Left hindlimb (tissue), 1 donor: ENCODE results near the gene SLC17A4.
"Not testable (repeated sequence)": the region's sequence is repeated elsewhere in the genome, so short reads cannot be mapped to it uniquely, and the experiment has no call there.

Source experiments
- DNase-seq: peaks from one replicate; pipeline ENCODE4 v3.0.0-alpha.2; 2018

SLC17A4 gene, protein sequence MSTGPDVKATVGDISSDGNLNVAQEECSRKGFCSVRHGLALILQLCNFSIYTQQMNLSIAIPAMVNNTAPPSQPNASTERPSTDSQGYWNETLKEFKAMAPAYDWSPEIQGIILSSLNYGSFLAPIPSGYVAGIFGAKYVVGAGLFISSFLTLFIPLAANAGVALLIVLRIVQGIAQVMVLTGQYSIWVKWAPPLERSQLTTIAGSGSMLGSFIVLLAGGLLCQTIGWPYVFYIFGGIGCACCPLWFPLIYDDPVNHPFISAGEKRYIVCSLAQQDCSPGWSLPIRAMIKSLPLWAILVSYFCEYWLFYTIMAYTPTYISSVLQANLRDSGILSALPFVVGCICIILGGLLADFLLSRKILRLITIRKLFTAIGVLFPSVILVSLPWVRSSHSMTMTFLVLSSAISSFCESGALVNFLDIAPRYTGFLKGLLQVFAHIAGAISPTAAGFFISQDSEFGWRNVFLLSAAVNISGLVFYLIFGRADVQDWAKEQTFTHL

DNA sequence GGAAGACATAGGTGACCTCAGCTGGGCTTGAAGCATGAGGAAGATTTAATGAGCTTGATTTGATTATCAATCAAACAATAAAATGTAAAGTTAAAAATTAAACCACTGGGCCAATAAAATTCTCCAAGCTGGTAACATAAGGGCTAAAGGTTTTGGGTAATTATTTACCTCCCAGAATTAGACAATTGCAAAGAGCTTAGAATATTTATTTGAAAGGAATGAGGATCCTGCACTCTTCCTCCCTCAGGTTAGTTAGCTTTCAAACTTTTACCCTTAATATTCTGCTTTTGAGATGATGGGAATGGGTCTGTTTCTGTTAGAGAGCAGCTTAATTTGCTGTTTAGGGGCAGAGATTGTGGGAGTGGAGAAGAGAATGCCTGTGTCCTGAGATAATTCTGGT is at the start of gene SLC17A4:
TSS of gene SLC17A4 (plus strand) at position 208 of the 400 bp plus-strand sequence. CDS start 7,221 bp downstream, outside the sequence.
- DNase-seq = no peak

DNA sequence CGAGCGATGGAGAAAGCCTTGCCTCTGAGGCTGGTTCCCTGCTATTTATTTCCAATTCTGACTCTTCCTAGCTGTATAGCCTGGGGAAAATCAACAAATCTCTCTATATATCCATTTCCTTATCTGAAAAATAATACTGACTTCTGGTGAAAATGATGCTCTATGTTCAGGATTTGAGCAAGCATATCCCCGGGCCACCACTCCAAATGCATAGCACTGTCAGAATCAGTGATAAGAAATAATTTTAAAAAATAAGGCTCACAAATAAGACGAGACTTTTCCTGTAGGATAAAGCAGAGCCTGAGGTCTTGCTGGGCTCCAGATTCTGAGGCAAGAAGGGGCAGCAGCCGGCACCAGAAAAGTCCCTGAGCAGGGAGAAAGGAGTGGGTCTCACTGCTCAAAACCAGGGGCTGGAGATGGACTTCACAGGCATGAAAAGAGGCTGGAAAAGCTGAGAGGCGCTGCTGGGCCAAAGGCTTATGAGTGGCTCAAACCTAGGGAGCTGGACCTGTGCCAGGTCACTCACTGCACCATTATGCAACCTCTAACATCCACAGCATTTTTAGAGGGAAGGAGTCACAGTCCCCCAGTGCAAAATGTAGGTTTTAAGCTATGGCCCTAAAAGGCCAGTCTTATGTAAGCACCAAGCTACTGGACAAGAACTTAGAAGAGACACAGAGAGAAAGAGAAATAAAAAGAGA is 48.1 kb upstream of the SLC17A4 start:
- DNase-seq = no peak

DNA sequence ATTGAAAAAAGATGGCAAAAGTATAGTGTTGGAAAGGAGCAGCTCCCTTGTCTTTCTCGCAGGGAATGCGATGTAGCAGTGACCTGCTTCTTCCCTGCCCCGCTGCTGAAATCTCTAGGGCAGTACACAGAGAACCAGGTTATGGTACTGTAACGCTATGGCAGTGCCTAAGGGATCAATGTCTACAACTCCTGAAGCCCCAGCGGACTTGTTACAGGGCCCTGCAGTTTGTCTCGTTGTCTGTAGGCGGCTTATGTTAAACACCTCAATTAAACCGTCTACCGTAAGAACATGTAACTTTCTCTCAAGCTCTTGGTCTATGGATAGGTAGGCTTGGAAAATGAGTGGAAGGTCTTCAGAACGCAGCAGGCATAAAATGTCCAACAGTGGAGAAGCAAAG is 44.8 kb upstream of the SLC17A4 start:
- DNase-seq = no peak

DNA sequence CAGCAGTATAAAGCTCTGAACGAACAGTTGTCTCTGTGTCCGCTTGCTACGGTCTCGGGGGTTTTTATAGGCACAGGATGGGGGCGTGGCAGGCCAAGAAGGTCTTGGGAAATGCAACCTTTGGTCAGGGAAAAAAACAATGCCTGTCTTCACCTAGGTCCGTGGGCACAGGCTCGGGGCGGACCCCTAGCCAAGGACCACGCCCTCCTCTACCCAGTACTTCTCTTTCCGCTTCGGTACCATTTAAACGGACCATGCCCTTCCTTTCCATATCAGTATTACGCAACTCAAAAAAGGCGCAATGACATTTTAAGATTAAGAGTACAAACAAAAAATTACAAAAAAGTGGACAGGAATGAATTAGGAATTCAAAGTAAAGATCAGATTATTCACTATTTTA is 44.3 kb upstream of the SLC17A4 start:
- no peak for DNase-seq

DNA sequence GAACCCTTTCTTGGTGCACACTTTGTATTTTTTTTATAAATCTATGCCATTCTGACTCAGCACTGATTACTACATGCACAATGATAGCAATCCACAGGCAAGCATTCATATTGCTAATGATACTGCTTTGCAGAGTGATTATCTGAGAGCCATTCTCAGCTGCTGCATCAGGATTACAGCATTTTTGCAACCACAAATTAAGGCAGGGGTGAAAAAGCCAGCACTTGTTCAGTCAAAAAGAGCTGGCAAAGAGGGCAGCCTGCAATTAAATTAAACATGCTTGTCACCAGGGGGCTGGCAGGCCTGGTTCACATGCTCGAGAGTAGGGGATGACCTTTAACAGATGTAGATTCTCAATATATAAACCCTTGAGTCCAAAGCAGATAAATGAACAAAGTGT is 40.7 kb upstream of the SLC17A4 start:
- no peak for DNase-seq

DNA sequence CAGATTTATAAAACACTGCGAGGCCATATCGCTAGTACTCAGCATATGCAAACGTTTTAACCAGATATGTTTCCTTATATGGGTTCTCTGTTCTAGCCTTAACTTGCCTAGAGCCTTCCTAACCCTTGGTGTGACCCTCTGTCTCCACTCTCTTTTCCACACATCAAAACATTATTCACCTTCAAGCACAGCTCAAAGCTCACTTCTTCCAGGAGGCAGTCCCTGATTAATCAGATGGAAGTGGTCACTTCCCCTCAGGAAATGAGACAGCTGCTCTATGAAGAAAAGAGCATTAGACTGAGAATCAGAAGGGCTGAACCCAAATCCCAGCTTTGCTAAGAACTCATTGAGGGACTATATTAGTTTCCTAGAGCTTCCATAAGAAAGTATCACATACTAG is 39.8 kb upstream of the SLC17A4 start:
- no peak for DNase-seq

DNA sequence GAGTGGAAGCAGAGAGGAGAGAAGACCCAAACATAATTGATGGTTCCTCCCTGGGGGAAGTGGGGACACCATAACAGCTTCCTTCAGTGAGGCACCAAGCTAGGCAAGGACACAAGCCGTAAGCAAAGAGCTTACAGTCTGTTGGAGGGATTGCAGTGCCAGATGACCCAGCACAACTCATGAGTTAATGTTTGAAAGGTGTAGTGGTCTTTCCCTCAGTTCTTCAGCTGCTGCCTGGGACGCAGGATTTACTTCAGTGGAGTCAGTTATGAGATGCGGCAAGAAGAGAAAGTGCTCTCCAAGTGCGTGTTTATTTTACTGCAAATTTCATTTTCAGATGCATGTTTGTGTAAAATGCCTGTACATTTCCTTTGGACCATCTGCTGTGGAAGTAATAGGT is 38.7 kb upstream of the SLC17A4 start:
- no peak for DNase-seq

DNA sequence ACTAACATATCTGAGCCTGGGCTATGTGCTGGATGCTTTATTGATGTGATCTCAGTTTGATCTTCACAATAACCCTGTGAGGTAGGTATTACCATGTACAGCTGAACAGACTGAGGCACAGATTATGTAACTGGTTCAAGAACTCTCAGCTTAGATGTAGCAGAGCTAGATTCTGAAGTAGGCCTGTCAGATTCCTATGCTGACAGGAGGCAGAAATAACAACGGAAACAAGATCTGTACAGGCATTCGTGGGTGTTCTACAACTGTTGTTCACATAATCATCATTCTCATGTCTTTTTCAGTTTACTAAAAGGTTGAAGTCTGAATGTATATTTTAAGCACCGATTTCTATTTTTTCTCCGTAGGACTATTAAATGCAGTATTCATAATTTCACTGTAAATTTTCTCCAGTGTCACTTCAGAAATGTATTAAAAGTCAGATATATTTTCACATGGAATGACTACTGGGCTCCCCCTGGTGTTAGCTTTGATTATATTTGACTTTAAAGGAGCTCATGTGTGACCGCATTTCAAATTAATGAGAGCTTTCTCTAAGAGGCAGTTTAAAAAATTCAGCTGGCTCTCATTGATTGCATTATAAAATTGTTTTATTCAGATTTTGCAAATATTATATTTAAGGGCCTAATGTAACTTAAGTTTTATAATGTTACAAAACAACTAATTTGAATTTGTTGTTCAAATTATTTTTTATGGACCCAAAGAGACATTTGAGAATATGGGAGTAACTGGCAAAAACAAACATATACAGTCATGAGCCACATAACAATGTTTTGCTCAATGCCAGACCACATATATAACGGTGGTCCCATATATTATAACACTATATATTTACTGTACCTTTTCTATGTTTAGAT is 36.4 kb upstream of the SLC17A4 start:
- DNase-seq = no peak

DNA sequence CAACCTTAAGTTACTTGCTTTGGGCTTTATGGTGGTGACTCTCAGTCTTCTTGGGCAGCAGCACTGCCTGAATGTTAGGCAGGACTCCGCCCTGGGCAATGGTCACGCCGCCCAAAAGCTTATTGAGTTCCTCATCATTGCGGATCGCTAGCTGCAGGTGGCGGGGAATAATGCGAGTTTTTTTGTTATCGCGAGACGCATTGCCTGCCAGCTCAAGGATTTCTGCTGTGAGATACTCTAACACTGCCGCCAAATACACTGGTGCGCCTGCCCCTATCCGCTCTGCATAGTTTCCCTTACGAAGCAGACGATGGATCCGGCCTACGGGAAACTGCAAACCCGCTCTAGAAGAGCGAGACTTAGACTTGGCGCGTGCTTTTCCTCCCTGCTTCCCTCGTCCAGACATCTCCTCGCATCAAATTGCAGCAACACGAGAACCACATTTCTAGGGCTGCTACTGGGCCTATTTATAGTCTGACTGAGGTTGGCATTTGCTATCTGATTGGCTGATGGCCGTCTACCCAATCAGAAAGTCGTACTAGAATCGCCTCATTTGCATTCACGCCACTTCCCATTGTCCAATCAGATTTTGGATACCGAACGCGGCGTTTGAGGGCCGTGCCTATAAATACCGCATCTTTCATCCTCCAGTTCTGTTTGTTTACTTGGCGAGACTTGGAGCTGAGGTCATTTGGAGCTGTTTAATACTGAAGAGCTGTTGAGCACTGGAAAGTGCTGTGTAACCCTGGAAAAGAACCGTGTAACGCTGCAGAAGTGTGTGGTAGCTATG is 28.2 kb upstream of the SLC17A4 start:
- DNase-seq = no peak

DNA sequence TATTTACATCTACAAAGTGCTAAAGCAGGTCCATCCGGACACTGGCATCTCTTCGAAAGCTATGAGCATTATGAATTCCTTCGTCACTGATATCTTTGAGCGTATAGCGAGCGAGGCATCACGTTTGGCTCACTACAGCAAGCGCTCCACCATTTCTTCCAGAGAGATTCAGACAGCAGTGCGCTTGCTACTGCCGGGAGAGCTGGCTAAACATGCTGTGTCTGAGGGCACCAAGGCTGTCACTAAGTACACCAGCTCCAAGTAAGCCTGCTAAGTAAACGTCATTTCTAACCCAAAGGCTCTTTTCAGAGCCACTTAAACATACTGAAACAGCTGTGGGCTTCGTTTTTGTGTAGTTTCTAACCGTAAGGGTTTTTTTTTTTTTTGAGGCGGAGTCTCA is 27.5 kb upstream of the SLC17A4 start:
- no peak for DNase-seq

DNA sequence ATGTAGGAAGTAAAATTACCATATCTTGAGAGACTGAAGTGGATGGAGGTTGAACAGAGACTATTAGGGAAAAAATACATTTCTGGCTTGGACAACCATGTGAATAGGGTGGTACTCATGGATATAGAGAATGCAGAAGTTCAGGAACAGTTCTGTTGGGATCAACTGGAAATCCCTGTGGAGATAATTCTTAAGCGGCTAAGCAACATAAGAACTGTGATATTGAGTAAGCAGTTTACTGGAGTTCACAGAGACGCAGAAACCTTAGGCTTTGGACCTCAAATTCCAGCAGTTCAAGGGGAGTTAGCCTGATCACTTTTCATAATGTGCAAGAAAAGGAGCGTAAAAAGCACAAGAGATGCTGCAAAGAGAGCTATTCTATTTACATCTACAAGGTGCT is 23.6 kb upstream of the SLC17A4 start:
- DNase-seq = no peak

DNA sequence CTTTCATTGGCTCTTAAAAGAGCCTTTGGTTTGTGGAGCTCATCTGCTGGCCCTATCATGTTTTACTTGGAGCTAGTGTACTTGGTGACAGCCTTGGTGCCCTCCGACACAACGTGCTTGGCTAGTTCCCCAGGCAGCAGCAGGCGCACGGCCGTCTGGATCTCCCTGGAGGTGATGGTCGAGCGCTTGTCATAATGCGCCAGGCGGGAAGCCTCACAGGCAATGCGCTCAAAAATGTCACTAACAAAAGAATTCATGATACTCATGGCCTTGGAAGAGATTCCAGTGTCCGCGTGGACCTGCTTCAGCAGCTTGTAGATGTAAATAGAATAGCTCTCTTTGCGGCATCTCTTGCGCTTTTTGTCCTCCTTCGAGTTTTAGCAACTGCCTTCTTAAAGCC is 22.8 kb upstream of the SLC17A4 start:
- no peak for DNase-seq

DNA sequence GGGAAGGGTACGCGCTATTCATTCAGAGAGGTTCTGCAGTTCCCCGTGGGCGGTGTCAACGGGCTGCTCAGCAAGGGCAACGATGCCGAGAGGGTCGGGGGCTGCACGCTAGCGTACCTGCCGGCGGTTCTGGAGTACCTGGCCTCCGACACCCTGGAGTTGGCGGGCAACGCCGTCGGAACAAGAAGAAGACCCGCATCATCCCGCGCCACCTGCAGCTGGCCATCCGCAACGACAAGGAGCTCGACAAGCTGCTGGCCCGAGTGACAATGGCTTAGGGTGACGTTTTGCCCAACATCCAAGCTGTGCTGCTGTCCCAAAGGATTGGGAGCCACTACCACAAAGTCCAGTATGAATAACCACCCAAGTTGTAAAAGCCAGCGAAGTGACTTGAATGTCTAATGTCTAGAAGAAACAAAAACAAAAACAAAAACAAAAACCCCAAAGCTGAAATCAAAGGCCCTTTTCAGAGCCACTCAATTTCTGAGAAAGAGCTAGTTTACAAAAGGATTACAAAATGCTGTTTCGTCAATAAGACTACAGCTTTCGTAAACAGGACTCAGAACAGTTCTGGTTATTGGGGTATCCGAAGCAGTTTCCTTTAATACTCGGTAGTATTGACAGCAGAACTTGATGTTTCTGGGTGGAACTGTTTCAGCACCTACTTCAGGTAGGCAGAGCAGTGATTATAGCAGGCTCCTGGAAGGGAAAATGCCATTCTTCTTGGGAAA is 21.9 kb upstream of the SLC17A4 start:
- DNase-seq = no peak

DNA sequence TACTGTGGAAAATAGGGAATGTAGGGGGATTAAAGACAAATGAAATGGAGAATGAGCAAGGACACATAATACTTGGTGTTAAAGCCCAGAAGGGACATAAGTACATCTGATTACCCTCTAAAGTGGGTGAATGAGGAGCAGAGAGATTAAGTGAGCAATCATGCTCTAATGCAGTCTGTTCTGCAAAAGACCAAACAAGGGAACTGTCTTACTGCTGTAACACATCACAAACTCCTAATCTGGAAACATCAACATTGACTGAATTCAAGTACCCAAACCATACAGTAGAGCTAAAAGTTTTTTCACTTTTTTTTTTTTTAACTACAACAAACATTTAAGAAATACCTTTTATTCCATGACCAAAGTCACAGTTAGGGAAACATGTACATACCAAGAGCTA is 19.3 kb upstream of the SLC17A4 start:
- no peak for DNase-seq

DNA sequence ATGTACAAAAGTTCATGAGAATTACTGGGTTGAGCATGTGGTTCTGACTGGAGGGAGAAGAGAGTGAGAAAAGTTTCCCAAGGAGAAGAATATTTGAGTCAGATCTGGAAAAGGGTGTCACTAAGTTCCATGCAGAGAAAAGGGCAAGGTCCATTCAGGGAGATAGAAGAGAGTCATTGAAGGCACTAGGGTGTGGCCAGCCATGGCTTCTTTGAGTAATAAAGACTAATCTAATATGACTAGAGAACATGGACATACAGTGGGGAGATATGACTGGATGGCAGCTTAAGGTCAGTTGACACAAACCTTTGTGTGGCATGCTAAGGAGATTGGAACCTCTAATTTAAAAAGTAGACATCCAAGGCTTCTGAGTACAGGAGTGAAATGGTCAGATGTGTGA is 10.7 kb upstream of the SLC17A4 start:
- no peak for DNase-seq

DNA sequence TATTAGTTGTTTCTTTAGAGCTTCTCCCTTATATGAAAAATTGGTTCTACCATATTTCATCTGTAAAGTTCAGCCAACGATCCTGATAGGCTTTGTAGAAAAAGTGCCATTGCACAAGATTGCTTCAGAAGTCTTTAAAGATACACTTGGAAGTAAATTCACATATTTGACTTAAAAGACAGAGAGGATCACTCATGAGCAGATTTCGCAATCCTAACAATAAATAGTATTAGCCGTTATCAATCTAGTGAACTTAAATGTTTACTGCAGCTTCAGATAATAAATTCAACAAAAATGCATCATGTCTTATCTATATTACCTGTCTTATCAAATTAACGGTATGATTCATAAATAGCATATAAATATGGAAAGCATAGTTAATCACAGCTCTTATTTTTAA is 8.7 kb upstream of the SLC17A4 start:
- no peak for DNase-seq

DNA sequence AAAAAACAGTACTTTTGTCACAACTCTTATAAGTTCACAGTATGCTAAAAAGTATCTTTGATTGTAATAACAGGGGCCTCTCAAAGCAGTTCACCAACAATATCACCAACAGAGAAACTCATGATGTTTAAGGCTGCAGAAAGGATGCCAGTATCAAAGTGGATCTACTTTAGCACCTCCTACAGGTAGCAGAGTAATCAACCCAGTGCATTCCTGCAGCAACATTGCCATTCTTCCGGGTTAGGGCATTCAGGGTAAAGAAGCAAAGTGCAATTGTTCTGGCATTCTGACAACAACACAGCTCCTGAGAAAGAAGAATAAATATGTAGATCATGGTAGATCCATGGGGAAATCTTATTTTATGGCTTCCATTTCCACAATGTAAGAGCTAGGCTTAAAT is 7.6 kb upstream of the SLC17A4 start:
- DNase-seq = no peak

DNA sequence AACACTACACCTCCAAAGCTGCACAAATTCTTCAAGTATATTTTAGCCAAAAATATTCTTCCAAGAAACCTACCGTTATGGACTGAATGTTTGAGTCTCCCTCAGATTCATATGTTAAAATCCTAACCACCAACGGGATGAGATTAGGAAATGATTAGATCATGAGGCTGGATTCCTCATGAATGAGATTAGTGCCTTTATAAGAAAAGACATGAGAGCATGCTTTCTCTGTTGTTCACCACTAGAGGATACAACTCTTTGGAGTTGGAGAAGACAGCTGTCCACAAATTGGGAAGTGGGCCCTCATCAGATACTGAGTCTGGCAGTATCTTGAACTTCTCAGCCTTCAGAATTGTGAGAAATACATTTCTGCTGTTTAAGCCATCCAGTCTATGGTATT is 7.1 kb upstream of the SLC17A4 start:
- DNase-seq = no peak

DNA sequence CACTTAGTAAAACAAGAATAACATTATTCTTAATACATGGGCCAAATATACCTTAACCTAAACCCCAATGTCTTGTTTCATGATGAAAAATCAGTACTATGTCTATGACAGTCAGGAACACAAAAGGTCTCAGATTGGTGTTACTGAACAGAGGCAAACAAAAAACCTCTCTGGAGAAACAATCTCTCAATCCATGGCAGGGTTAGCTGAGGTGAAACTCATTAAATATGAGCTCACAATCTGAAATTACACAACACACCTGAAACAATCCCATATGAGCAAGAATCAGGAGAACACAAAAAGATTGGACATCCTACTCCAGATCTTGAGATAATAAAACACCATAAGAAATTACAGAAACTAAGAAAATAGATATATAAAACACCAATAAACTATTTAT is 6.5 kb upstream of the SLC17A4 start:
- DNase-seq = no peak

DNA sequence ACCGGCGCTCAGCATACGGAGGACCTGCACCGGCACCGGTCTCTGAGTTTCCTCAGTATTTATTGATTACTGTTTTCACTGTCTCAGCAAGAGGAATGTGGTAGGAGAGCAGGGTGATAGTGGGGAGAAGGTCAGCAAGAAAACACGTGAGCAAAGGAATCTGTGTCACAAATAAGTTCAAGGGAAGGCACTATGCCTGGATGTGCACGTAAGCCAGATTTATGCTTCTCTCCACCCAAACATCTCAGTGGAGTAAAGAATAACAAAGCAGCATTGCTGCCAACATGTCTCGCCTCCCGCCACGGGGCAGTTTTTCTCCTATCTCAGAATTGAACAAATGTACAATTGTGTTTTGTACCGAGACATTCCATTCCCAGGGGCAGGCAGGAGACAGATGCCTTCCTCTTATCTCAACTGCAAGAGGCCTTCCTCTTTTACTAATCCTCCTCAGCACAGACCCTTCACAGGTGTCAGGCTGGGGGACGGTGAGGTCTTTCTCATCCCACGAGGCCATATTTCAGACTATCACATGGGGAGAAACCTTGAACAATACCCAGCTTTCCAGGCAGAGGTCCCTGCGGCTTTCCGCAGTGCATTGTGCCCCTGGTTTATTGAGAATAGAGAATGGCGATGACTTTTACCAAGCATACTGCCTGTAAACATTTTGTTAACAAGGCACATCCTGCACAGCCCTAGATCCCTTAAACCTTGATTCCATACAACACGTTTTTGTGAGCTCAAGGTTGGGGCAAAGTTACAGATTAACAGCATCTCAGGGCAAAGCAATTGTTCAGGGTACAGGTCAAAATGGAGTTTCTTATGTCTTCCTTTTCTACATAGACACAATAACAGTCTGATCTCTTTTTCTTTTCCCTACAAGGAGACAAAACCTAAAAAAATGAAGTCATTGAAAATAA is 5.7 kb upstream of the SLC17A4 start:
- DNase-seq = not testable (repeated sequence)

DNA sequence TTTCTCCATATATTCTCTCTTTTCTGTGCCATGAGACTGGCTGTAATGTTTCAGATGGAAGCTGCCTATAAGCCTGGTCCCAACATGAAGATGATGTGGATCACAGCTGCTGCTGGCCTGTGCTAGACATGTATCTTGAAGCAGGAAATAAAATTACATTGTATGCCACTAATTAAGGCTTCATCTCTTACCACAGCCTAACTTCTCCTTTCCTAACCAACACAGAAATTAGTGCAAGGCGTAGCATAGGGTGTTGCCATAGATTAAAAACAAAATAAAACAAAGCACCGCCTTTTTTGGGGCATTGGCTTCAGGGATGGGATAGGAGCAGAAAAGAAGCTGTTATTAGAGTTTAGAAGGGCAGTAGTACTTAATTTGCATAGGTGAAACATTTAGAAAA is 4.7 kb upstream of the SLC17A4 start:
- no peak for DNase-seq
